C4-2B (cell line): Measurements from ENCODE around the gene RPL41.

ENCODE experiments used
- CTCF ChIP-seq: fragments of 450-650 bp; conservative IDR thresholded peaks from 2 replicates; pipeline ENCODE4 v1.5.1; 2017; ENCODE audit warnings: mild to moderate bottlenecking
- ZFX ChIP-seq: fragments of 450-650 bp; IDR thresholded peaks from 2 replicates; pipeline ENCODE4 v1.6.1; 2017

DNA sequence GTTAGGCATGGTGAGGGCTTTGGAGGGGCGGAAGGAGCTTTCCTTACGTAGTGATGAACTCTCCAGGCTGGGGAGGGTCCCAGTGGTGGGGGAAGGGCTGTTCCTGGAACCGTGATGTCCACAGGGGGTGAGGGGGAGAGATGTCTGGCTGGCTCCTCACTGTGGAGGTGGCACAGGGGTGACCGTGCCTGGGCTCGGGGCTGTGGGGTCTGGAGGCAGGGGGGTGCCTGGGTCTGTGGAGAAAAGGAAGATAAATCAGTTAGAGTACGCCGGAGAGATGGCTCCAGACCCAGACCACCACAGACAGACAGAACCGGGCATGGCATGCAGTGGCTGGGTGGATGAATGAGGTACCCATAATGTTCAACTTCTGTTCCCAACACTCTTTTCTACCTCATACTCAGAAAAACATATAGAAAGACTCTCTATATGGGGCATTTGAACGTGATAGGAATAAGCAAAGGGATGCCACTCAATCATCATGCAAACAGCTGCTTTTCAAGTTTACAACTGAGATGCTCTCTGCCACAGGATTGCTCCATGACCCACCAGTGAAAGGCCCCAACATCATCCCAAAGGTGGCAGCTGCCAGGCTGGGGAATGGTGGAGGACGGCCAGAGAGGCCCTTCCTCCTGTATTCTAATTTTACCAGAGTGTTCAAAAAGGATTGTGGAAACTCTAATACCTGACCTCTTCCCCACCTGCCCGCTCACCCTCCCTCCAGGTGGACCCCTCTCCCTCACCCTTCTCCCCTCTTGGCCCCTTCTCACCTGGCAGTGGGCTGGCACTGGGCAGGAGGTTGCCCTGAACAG, 47.3 kb downstream of the RPL41 start:
- TF ChIP-seq CTCF, result no peak
- no peak for TF ChIP-seq ZFX
